ENCODE results near the gene PRKAG2. TPM values are rescaled to one million over a fixed set of nuclear protein-coding genes. Genes with fewer than 3 reads are reported as not detected.

PRKAG2 gene
- total and polyA plus RNA-seq, 2 of the 8 experiments (the other 6 are each of a cell fraction or from before 2014, with no cell fraction given): 7.5 to 18.1 TPM

DNA sequence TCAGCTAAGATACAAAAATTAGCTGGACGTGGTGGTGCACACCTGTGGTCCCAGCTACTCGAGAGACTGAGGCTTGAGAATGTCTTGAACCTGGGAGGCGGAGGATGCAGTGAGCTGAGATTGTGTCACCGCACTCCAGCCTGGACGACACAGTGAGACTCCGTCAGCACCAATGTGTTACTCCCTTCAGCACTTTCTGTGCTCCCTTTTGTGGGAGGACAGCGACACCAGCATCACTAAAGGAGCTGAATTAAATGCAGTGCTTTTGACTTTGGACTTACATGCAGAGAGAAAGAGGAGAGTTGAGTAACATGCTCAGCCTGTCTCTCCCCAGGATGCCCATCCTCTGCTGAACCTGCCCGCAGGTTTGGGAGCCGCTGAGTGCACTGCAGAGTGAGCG, 265.0 kb downstream of the PRKAG2 start:
- POLR2A ChIA-PET (ENCODE audit: partially characterized antibody): no interaction called here
- FAIRE-seq: no peak

More for the DNA sequence above, 265.0 kb downstream of the PRKAG2 start:
- Histone ChIP-seq H3K23me2 (ENCODE audit: low read depth, low read length) (peaks cover 2% of the 10 kb centered on the region; the same call in 1 of the 2 replicates), H2BK5ac (ENCODE audit: low read depth, low read length) (no peak overlapping the region), H3K9ac (replicated peaks in 1 of 4; ENCODE audit: extremely low read depth in 1 of 4, low read depth in 3 of 4, low read length in 3 of 4) (no peak overlapping the region), H3K18ac (ENCODE audit: extremely low read depth, low read length) (no peak overlapping the region), H2AFZ (ENCODE audit: low read length) (no peak overlapping the region), H2BK15ac (ENCODE audit: low read length) (no peak overlapping the region), H3K4me2 (ENCODE audit: insufficient read depth in 1 of 2, low read depth in 2 of 2, low read length in 2 of 2) (no peak overlapping the region), H2BK120ac (replicated peaks; ENCODE audit: low read depth, low read length) (no peak overlapping the region), H3K9me3 (ENCODE audit: insufficient read depth in 2 of 2, low read depth in 1 of 2, low read length in 1 of 2) (no peaks in the 10 kb centered on the region), H3K4me3 (ENCODE audit: extremely low read depth in 1 of 4, insufficient read depth in 2 of 4, low read depth in 3 of 4, low read length in 4 of 4) (no peak overlapping the region), H3K79me1 (ENCODE audit: low read depth, low read length) (peaks cover 4% of the 10 kb centered on the region; the same call in 1 of the 2 replicates), H3K56ac (replicated peaks; ENCODE audit: insufficient read length, low read depth, low read length) (no peak overlapping the region), H3K4me1 (replicated peaks in 1 of 4; ENCODE audit: control insufficient read depth in 3 of 4, insufficient read depth in 4 of 4, low read length in 3 of 4) (no peaks in the 10 kb centered on the region), H3K79me2 (ENCODE audit: control insufficient read depth in 1 of 2, insufficient read depth in 2 of 2, low read length in 2 of 2) (no peaks in the 10 kb centered on the region; a peak in 1 of 4 replicates), H4K20me1 (replicated peaks in 1 of 2; ENCODE audit: control insufficient read depth in 1 of 2, insufficient read depth in 2 of 2, low read length in 2 of 2) (peaks cover 0 to 1% of the 10 kb centered on the region in 2 experiments), H3K23ac (ENCODE audit: insufficient read length) (no peak overlapping the region), H2BK12ac (ENCODE audit: low read depth, low read length) (no peak overlapping the region), H3K27ac (ENCODE audit: low read depth, low read length) (no peak overlapping the region), H4K8ac (ENCODE audit: extremely low read depth, insufficient read depth, low read length) (no peak overlapping the region), H3K4ac (replicated peaks; ENCODE audit: insufficient read length, low read depth, low read length) (no peak overlapping the region), H2BK20ac (ENCODE audit: low read length) (no peak overlapping the region), H4K5ac (ENCODE audit: insufficient read length, low read depth, low read length) (no peak overlapping the region), H4K91ac (replicated peaks; ENCODE audit: insufficient read length, low read length) (no peak overlapping the region), H2AK5ac (ENCODE audit: low read depth, low read length) (no peak overlapping the region), H3K14ac (ENCODE audit: insufficient read length) (no peak overlapping the region), H3K27me3 (replicated peaks in 1 of 4; ENCODE audit: control insufficient read depth in 3 of 4, extremely low read depth in 1 of 4, insufficient read depth in 3 of 4, low read length in 3 of 4) (no peaks in the 10 kb centered on the region), H3K36me3 (ENCODE audit: control insufficient read depth in 2 of 4, insufficient read depth in 4 of 4, low read length in 3 of 4) (no peaks in the 10 kb centered on the region)
- WGBS, 2 experiments (ENCODE audit: extremely low coverage in 1 of 2, insufficient coverage in 1 of 2, insufficient read length in 1 of 2, insufficient replicate concordance in 2 of 2, low coverage in 1 of 2, low lambda C conversion rate in 2 of 2, missing lambda C conversion rate in 1 of 2): 96% methylated on average over 10 of the region's 10 CpGs; no CpG with 5 or more reads in 1 of the 2 experiments
- CTCF ChIA-PET (ENCODE audit: partially characterized antibody): interaction anchor here (0.6 to 2.8 kb wide), 10 partner anchors 9 to 166 kb away, joined by 3 to 16 read pairs (median 3); no protein-coding TSS in a partner anchor
- no peak for DNase-seq (ENCODE audit: low read depth in 1 of 2, low spot score in 2 of 2)
- TF ChIP-seq EGR1 (IDR thresholded peaks at IDR 0.05; ENCODE audit: borderline replicate concordance, low read depth, low read length) (no peak), SIN3A (conservative IDR thresholded peaks at IDR 0.05 in 1 of 2, IDR thresholded peaks at IDR 0.05 in 1 of 2; ENCODE audit: low read depth in 1 of 2, low read length in 2 of 2) (no peak), BACH1 (IDR thresholded peaks at IDR 0.05; ENCODE audit: low read length) (no peak), POU5F1 (IDR thresholded peaks at IDR 0.05; ENCODE audit: low read depth, low read length) (no peak), RAD21 (IDR thresholded peaks at IDR 0.05 in 1 of 2, conservative IDR thresholded peaks at IDR 0.05 in 1 of 2; ENCODE audit: low read depth in 2 of 2, low read length in 2 of 2) (no peak)

Measured in H1 (cell line).